Astrocyte of the spinal cord (primary cell): ENCODE results near the gene NHERF1.

Experiments used
- DNase-seq: peaks from one replicate; pipeline ENCODE4 v3.0.0; 2011; ENCODE audit warnings: low read depth, low spot score
- H3K4me3 ChIP-seq: 2 replicates; pipeline ENCODE4 v1.5.1; 2011; ENCODE audit warnings: low read depth, mild to moderate bottlenecking, low read length, moderate library complexity
- CTCF ChIP-seq: IDR thresholded peaks from 2 replicates; pipeline ENCODE4 v1.5.1; 2012; ENCODE audit warnings: low read depth, mild to moderate bottlenecking, low read length, inconsistent platforms
- in situ Hi-C: cut with HindIII; loops from 2 replicates; pipeline ENCODE4 v1.10.0; 2017; ENCODE audit warnings: low sequenced_read_pairs

NHERF1 gene

GRCh38 chr17:74808714-74809430 lies 60.4 kb downstream of the NHERF1 start:
- no peak overlapping the region for H3K4me3 ChIP-seq
- TF ChIP-seq CTCF = no peak
- no peak for DNase-seq
- in situ Hi-C loops = no loop called here

- no peak for TF ChIP-seq CTCF
- no peak overlapping the region for H3K4me3 ChIP-seq
- in situ Hi-C loops = no loop called here
- DNase-seq = no peak
Measured at GRCh38 chr17:74810699-74811485, 62.5 kb downstream of the NHERF1 start.

GRCh38 chr17:74812109-74813009 lies 63.9 kb downstream of the NHERF1 start:
- in situ Hi-C loops = no loop called here
- no peak overlapping the region for H3K4me3 ChIP-seq
- DNase-seq = no peak
- TF ChIP-seq CTCF = no peak

GRCh38 chr17:74814453-74814852 lies 66.0 kb downstream of the NHERF1 start:
- H3K4me3 ChIP-seq = no peak overlapping the region
- in situ Hi-C loops = no loop called here
- no peak for DNase-seq
- TF ChIP-seq CTCF = peak; percentile 3

- in situ Hi-C loops = no loop called here
- DNase-seq = no peak
- no peak for TF ChIP-seq CTCF
- H3K4me3 ChIP-seq = no peak overlapping the region
Measured at GRCh38 chr17:74815067-74815466, 66.6 kb downstream of the NHERF1 start.
